GM10847 (cell line): ENCODE measurements around the gene MVB12B.

ENCODE experiments used
- POLR2A ChIP-seq: IDR thresholded peaks from 2 replicates; pipeline ENCODE4 v1.6.1; 2011; ENCODE audit not compliant: insufficient read length; ENCODE audit errors: extremely low read depth

MVB12B gene

GRCh38 chr9:126508928-126509327 is 182.3 kb downstream of the MVB12B start:
- TF ChIP-seq POLR2A = no peak

GRCh38 chr9:126509718-126510117 is 183.1 kb downstream of the MVB12B start:
- no peak for TF ChIP-seq POLR2A

GRCh38 chr9:126510564-126510963 is 183.9 kb downstream of the MVB12B start:
- TF ChIP-seq POLR2A = no peak

- TF ChIP-seq POLR2A = no peak
Observed at GRCh38 chr9:126511411-126511810, 184.8 kb downstream of the MVB12B start.

GRCh38 chr9:126513159-126514036 is 186.8 kb downstream of the MVB12B start:
- no peak for TF ChIP-seq POLR2A

- TF ChIP-seq POLR2A = no peak
Observed at GRCh38 chr9:126514037-126514821, 187.6 kb downstream of the MVB12B start.

GRCh38 chr9:126515001-126515872 is 188.6 kb downstream of the MVB12B start:
- TF ChIP-seq POLR2A = no peak

GRCh38 chr9:126515873-126516505 is 189.4 kb downstream of the MVB12B start:
- TF ChIP-seq POLR2A = no peak

- TF ChIP-seq POLR2A = no peak
Observed at GRCh38 chr9:126516561-126516935, 189.9 kb downstream of the MVB12B start.

- no peak for TF ChIP-seq POLR2A
Observed at GRCh38 chr9:126516936-126517832, 190.6 kb downstream of the MVB12B start.

- no peak for TF ChIP-seq POLR2A
Observed at GRCh38 chr9:126517833-126518356, 191.3 kb downstream of the MVB12B start.

GRCh38 chr9:126518763-126519162 is 192.1 kb downstream of the MVB12B start:
- TF ChIP-seq POLR2A = no peak

GRCh38 chr9:126519660-126520420 is 193.2 kb downstream of the MVB12B start:
- no peak for TF ChIP-seq POLR2A
